GM12878 (cell line): Measurements from ENCODE around the gene SLC37A2. TPM values are rescaled to one million over a fixed set of nuclear protein-coding genes. Genes with fewer than 3 reads are reported as not detected.

Experiments used
- ATAC-seq: fragments of 200-7000 bp; cut with Tn5 transposase; 3 replicates; pipeline ENCODE4 v1.9.1; 2020; ENCODE audit warnings: mild to moderate bottlenecking, moderate library complexity
- BruUV-seq: library from RNA; stranded (reverse); fragments of 400-500 nt; replicated peaks from 2 replicates; lab custom pipeline; 2021; lab: Mats Ljungman, UMichigan
- CTCF ChIA-PET: fragments of 300-600 bp; sonication (Branson Sonifier 250); formaldehyde crosslinking; extraction: SDS; loops from one replicate; lab custom pipeline; 2021; ENCODE audit warnings: inconsistent platforms; lab: Yijun Ruan, JAX
- POLR2A ChIA-PET: fragments of 350-600 bp; formaldehyde crosslinking; extraction: SDS; loops from one replicate; lab custom pipeline; 2021; ENCODE audit warnings: inconsistent platforms; lab: Charles Lee
- RAD21 ChIA-PET: fragments of 300-600 bp; sonication (Branson Sonifier 250); formaldehyde crosslinking; loops from one replicate; lab custom pipeline; 2023; ENCODE audit warnings: antibody characterized with exemption; ENCODE audit not compliant: unreplicated experiment; lab: Charles Lee
- SMC1A ChIA-PET: fragments of 300-600 bp; sonication (Branson Sonifier 250); formaldehyde crosslinking; loops from one replicate; lab custom pipeline; 2023; ENCODE audit not compliant: unreplicated experiment, uncharacterized antibody; lab: Charles Lee
- DNase-seq: peaks from one replicate; pipeline ENCODE4 v3.0.0-alpha.2; 2011; ENCODE audit warnings: low read depth, low spot score
- FAIRE-seq: peaks from 3 replicates; lab custom pipeline; 2011; peaks lifted over from hg19 to GRCh38; lab: Jason Lieb, UNC
- H2AFZ ChIP-seq: 2 replicates; pipeline ENCODE4 v1.6.0; 2011; ENCODE audit warnings: low read depth, low read length, control low read depth; ENCODE audit not compliant: control insufficient read depth
- H3K27ac ChIP-seq: 2 replicates; pipeline ENCODE4 v1.5.1; 2011; ENCODE audit warnings: control low read depth; ENCODE audit not compliant: control insufficient read depth, insufficient read depth
- H3K27me3 ChIP-seq, 2 experiments: replicated peaks in 1 of 2; 2 replicates each; pipeline versions ENCODE4 v1.6.0 to v1.6.1; 2011; ENCODE audit warnings: low read length in 1 of 2; ENCODE audit not compliant: control insufficient read depth in 2 of 2, insufficient read depth in 2 of 2
- H3K36me3 ChIP-seq, 2 experiments: 2 replicates each; pipeline ENCODE4 v1.5.1; 2011; ENCODE audit warnings: low read length in 1 of 2; ENCODE audit not compliant: control insufficient read depth in 2 of 2, insufficient read depth in 2 of 2
- H3K4me1 ChIP-seq: 2 replicates; pipeline ENCODE4 v1.6.1; 2011; ENCODE audit warnings: mild to moderate bottlenecking, low read length, moderate library complexity, mixed read lengths; ENCODE audit not compliant: control insufficient read depth, insufficient read depth
- H3K4me2 ChIP-seq: 2 replicates; pipeline ENCODE4 v1.6.0; 2011; ENCODE audit warnings: control low read depth; ENCODE audit not compliant: control insufficient read depth, insufficient read depth
- H3K4me3 ChIP-seq: fragments of 200-600 bp; sonication (generic); 2 replicates; pipeline ENCODE4 v1.5.1; 2016
- H3K79me2 ChIP-seq: 2 replicates; pipeline ENCODE4 v1.6.0; 2011; ENCODE audit warnings: low read length; ENCODE audit not compliant: control insufficient read depth, insufficient read depth
- H3K9ac ChIP-seq: 2 replicates; pipeline ENCODE4 v1.8.0; 2011; ENCODE audit warnings: low read length, control low read depth, mixed read lengths; ENCODE audit not compliant: control insufficient read depth, insufficient read depth
- H3K9me3 ChIP-seq: replicated peaks from 3 replicates; pipeline ENCODE4 v1.5.1; 2011; ENCODE audit warnings: mild to moderate bottlenecking, low read length; ENCODE audit not compliant: control insufficient read depth, insufficient read depth
- H4K20me1 ChIP-seq: 2 replicates; pipeline ENCODE4 v1.6.0; 2011; ENCODE audit not compliant: control insufficient read depth, insufficient read depth
- CHD4 ChIP-seq: fragments of 200-600 bp; sonication (generic); IDR thresholded peaks from 2 replicates; pipeline ENCODE4 v1.6.1; 2016; ENCODE audit warnings: mild to moderate bottlenecking
- DPF2 ChIP-seq: fragments of 450-650 bp; IDR thresholded peaks from 2 replicates; pipeline ENCODE4 v1.6.1; 2017; ENCODE audit warnings: mild to moderate bottlenecking
- ELK1 ChIP-seq: IDR thresholded peaks from 2 replicates; pipeline ENCODE4 v1.6.1; 2012; ENCODE audit warnings: low read depth, low read length, improper control_type of control experiment
- LARP7 ChIP-seq: fragments of 450-650 bp; IDR thresholded peaks from 2 replicates; pipeline ENCODE4 v1.6.1; 2017; ENCODE audit warnings: mild to moderate bottlenecking
- MAX ChIP-seq: IDR thresholded peaks from 2 replicates; pipeline ENCODE4 v1.6.1; 2012; ENCODE audit warnings: low read depth, low read length, improper control_type of control experiment
- NBN ChIP-seq: fragments of 450-650 bp; IDR thresholded peaks from 2 replicates; pipeline ENCODE4 v1.6.1; 2016
- NFYB ChIP-seq: IDR thresholded peaks from 2 replicates; pipeline ENCODE4 v1.6.1; 2011; ENCODE audit warnings: low read depth, mild to moderate bottlenecking, low read length, improper control_type of control experiment, moderate library complexity; ENCODE audit not compliant: insufficient read depth
- RAD21 ChIP-seq: IDR thresholded peaks from 2 replicates; pipeline ENCODE4 v1.6.1; 2011; ENCODE audit warnings: mild to moderate bottlenecking, low read depth, low read length, moderate library complexity; ENCODE audit not compliant: insufficient read depth
- SIX5 ChIP-seq: IDR thresholded peaks from 2 replicates; pipeline ENCODE4 v1.6.1; 2011; ENCODE audit warnings: mild to moderate bottlenecking, low read depth, low read length, moderate library complexity; ENCODE audit not compliant: severe bottlenecking
- STAT3 ChIP-seq: IDR thresholded peaks from 2 replicates; pipeline ENCODE4 v1.6.1; 2011; ENCODE audit warnings: low read depth, low read length, improper control_type of control experiment
- SUPT20H ChIP-seq: IDR thresholded peaks from 2 replicates; pipeline ENCODE4 v1.6.1; 2011; ENCODE audit warnings: low read depth, mild to moderate bottlenecking, low read length, moderate library complexity, borderline replicate concordance; ENCODE audit not compliant: control insufficient read depth
- TARDBP ChIP-seq: IDR thresholded peaks from 2 replicates; pipeline ENCODE4 v1.6.1; 2016; ENCODE audit warnings: borderline replicate concordance
- ZNF217 ChIP-seq: fragments of 450-650 bp; IDR thresholded peaks from 2 replicates; pipeline ENCODE4 v1.6.1; 2017; ENCODE audit warnings: antibody characterized with exemption, mild to moderate bottlenecking
- ZNF384 ChIP-seq: IDR thresholded peaks from 2 replicates; pipeline ENCODE4 v1.6.1; 2012; ENCODE audit warnings: low read depth, mild to moderate bottlenecking, low read length, improper control_type of control experiment, borderline replicate concordance
- ZNF622 ChIP-seq: fragments of 450-650 bp; IDR thresholded peaks from 2 replicates; pipeline ENCODE4 v1.6.1; 2017; ENCODE audit warnings: mild to moderate bottlenecking, inconsistent platforms
- ZSCAN29 ChIP-seq: fragments of 450-650 bp; IDR thresholded peaks from 2 replicates; pipeline ENCODE4 v1.6.1; 2017; ENCODE audit warnings: mild to moderate bottlenecking, moderate library complexity
- WGBS: methylation state at CpG from one replicate; pipeline ENCODE4 v1.1.6; 2016; ENCODE audit warnings: low lambda C conversion rate; ENCODE audit not compliant: insufficient replicate concordance, insufficient coverage; ENCODE audit errors: missing lambda C conversion rate; 5-methylcytosine and 5-hydroxymethylcytosine counted together
- in situ Hi-C: fragments of 300-500 bp; cut with MboI; formaldehyde crosslinking; loops from 9 replicates; pipeline ENCODE4 v1.14.3; 2018; ENCODE audit warnings: mixed read lengths
- intact Hi-C: fragments of 100-400 bp; cut with micrococcal nuclease; formaldehyde crosslinking; loops from one replicate; pipeline ENCODE4 v1.14.2; 2022; ENCODE audit not compliant: unreplicated experiment
- polyA plus RNA-seq, 11 experiments: library from polyadenylated mRNA; depleted of rRNA in 4 of 11; unstranded in 6 of 11; stranded (reverse) in 5 of 11; fragments of >200 nt; fragmentation: Nextera tagmentation in 4 of 11; fragmentation: Illumina TruSeq in 1 of 11; extraction: Ambion mirVana in 4 of 11; extraction: Trizol in 1 of 11; gene quantifications; 1 replicate in 1 of 11; 2 replicates in 10 of 11; pipeline versions ENCODE4 v1.2.1 to v1.2.3, GENCODE V29; 2011 to 2016; ENCODE audit warnings: inconsistent platforms in 2 of 11, missing spikeins in 2 of 11, low read depth in 1 of 11
- total RNA-seq, 4 experiments: library from RNA; depleted of rRNA in 3 of 4; stranded (reverse); fragments of >200 nt in 3 of 4; fragmentation: Illumina TruSeq in 1 of 4; extraction: Trizol in 1 of 4; gene quantifications; 2 replicates each; pipeline versions ENCODE4 v1.2.1 to v1.2.3, GENCODE V29; 2013 to 2021

SLC37A2 gene
- total and polyA plus RNA-seq, 10 of the 15 experiments (the other 5 are each of a cell fraction or from before 2014, with no cell fraction given), result 0.26 to 9.8 (median 2.0) TPM

DNA sequence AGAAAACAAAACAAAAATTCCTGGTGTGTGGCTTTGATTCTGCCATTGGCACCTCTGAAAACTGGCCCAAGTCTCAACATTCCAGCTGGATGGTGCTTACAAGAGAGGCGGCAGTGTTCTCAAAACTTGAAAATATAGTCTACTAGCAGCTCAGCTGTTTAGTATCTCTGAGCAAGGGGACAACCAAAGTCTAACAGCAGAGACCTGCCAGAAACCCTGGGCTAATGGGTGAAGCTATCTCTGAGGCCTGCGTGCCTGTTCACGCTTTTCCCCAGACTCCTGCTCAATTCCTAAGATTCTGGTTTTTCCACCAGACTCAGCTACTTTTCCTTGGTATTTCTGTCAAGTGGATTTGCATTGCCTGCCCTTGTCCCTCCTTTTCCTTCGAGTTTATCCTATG lies 30.4 kb downstream of the SLC37A2 start:
- H3K4me3 ChIP-seq, result no peak overlapping the region
- CTCF ChIA-PET, result interaction anchor here (1.6 kb wide), 1 partner anchor 16 kb away, joined by 3 read pairs; no protein-coding TSS in a partner anchor
- TF ChIP-seq LARP7, result no peak
- TF ChIP-seq ZNF217, result no peak
- no peak for TF ChIP-seq SUPT20H
- no peak for TF ChIP-seq RAD21
- no peak for TF ChIP-seq ELK1
- no peak for TF ChIP-seq DPF2
- no peak for TF ChIP-seq ZSCAN29
- no peak for TF ChIP-seq STAT3
- no peak for TF ChIP-seq MAX
- no peak for TF ChIP-seq NFYB
- TF ChIP-seq SIX5, result no peak
- no peak for TF ChIP-seq ZNF622
- TF ChIP-seq TARDBP, result no peak
- no peak for TF ChIP-seq CHD4
- TF ChIP-seq NBN, result no peak
- TF ChIP-seq ZNF384, result no peak
- H3K36me3 ChIP-seq, result no peaks in the 10 kb centered on the region
- no peaks in the 10 kb centered on the region for H3K9me3 ChIP-seq
- no peaks in the 10 kb centered on the region for H4K20me1 ChIP-seq
- FAIRE-seq (no peak), DNase-seq (no peak), ATAC-seq (no peak)
- RAD21 ChIA-PET, result interaction anchor here (0.8 kb wide), 2 partner anchors 13 to 17 kb away, joined by 3 to 4 read pairs; no protein-coding TSS in a partner anchor
- H3K4me2 ChIP-seq, result no peak overlapping the region
- H3K27ac ChIP-seq, result no peak overlapping the region
- H3K27me3 ChIP-seq, result no peaks in the 10 kb centered on the region
- no peaks in the 10 kb centered on the region for H3K4me1 ChIP-seq
- SMC1A ChIA-PET, result interaction anchor here (1.0 to 4.2 kb wide), 4 partner anchors 14 to 49 kb away, joined by 3 to 12 read pairs (median 5); no protein-coding TSS in a partner anchor
- WGBS, result 80% methylated on average over 4 of the region's 4 CpGs
- in situ Hi-C loops, result no loop called here
- H3K79me2 ChIP-seq, result no peaks in the 10 kb centered on the region
- H3K9ac ChIP-seq, result no peak overlapping the region
- no peak overlapping the region for H2AFZ ChIP-seq
- POLR2A ChIA-PET, result no interaction called here
- BruUV-seq, result no TSS peak
- intact Hi-C loops, result loop anchor here (5.0 kb wide), 1 partner anchor 314 kb away; no protein-coding TSS in a partner anchor
